ENCODE data around the gene DRD3.

The DRD3 gene

DNA sequence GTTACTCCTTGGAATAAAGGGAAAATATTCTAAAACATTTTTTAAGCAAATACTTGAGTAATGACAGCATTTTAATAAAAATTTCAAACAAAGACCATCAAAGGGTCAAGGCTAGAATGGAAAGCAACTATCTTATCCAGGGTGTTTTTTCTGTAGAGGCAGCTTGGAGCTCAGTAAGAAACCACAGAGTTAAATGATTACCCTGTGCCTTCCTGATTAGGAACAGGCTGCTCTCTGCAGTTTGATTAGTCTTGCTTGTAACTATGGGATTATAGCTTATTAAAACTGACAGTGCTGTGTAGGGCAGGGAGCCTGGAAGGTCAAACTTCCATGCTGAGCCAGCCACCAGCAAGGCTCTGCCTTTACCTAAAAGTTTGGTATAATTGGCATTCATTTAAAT is 89.2 kb downstream of the DRD3 start:
- DNase-seq = no peak
- in situ Hi-C loops (cut with MboI; ENCODE audit: low pct_unique_long_range_greater_than_20kb, low sequenced_read_pairs) = no loop called here

DNA sequence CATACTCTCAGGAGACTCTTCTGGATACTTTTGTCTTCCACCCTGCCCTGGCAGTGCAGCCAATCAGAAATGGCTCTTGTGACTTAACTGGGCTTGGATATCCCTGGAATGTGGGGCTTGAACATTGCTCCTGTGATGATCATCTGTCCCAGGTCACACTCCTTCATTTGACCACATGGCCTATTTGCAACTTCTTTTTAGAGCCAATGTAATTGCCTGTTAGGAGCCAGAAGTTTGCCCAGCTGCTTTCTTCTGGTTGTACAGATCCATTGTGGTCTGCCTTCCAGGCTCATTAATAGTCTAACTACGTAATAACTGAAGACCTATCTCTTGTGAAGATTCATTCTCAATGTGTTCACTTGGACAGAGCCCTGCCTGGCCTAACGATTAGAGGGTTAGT is 92.5 kb downstream of the DRD3 start:
- in situ Hi-C loops (cut with MboI; ENCODE audit: low pct_unique_long_range_greater_than_20kb, low sequenced_read_pairs) = no loop called here
- DNase-seq = no peak

DNA sequence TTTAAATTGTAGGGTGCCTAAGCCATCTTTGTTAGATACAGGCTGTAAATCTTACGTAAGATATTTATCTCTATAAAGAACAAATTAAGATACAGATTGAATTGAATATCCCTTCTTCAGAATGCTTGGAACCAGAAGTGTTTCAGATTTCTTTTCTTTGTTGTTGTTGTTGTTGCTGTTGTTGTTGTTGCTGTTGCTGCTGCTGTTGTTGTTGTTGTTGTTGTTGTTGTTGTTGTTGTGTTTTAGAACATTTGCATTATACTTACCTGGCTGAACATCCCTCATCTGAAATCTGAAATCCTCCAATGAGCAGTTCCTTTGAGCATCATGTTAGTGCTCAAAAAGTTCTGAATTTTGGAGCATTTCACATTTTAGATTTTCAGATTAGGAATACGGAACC is 95.7 kb downstream of the DRD3 start:
- in situ Hi-C loops (cut with MboI; ENCODE audit: low pct_unique_long_range_greater_than_20kb, low sequenced_read_pairs) = no loop called here
- DNase-seq = no peak

DNA sequence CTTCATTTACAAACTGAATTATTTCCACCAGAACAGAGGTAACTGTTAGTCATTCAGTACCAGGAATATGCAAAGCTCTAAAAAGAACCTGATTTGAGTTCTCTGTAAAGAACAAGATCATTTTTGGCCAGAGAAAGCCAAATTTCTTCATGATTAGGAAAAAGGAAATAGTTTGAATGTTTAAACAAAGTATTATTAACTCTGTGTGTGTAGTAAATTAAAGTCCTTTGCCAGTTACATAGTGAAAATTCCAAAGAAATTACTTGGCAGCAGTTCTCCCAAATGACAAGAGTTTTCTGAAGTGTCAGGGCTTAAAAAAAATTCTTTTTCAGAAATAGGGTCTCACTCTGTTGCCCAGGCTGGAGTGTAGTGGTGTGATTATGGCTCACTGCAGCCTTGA is 97.8 kb downstream of the DRD3 start:
- in situ Hi-C loops (cut with MboI; ENCODE audit: low pct_unique_long_range_greater_than_20kb, low sequenced_read_pairs) = no loop called here
- no peak for DNase-seq

DNA sequence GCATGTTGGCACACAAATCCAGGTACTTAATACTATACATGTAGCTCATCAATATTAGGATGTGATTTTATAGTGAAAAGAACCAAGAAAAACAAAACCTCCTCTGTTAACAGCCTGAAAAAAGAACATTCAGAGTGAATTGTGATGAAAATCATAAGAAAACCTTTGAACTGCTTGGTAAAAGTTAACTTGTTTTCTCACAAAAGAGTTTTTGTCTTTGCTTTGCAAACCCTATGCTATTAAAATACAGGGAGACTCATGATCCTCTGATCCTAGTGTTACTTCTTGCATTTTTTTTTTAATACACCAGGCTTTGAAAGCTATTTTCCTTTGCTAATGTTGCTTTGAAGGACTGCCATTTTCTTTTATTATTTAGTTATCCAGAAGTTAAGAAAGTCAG is 98.7 kb downstream of the DRD3 start:
- no peak for DNase-seq
- in situ Hi-C loops (cut with MboI; ENCODE audit: low pct_unique_long_range_greater_than_20kb, low sequenced_read_pairs) = no loop called here

DNA sequence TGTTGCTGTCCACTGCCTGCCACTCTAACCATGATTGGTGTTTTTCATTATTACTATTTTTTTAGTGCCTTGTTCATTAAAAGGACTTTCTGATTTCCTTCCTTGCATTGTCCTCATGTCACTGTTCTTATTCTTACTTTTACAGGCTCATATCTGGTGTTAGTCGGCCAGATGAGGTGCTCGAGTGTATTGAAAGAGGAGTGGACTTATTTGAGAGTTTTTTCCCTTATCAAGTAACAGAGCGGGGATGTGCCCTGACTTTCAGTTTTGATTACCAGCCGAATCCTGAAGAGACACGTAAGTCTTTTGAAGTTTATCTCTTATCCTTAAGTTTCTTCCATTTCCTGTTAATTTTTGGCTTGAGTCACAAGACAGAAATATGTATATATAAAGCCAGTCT is 99.1 kb downstream of the DRD3 start:
- in situ Hi-C loops (cut with MboI; ENCODE audit: low pct_unique_long_range_greater_than_20kb, low sequenced_read_pairs) = no loop called here
- no peak for DNase-seq

DNA sequence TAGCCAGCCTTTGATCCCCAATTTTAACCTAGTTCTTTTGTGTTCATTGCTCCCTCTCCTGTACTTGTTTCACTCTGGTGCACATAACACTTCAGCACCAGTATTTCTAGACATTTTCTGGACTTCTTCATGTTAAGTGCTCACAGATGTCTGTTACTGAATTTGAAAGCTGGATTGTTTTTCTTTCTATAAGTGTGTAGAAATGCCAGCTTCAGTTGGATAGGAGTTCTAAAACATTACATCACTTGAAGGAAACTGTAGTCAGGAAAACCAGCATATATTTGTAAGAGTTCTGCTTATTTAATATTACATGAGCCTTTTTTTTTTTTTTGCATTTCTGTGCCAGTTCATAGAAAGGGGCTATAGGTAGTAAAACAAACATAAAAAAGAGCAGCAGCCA is 100.7 kb downstream of the DRD3 start:
- no peak for DNase-seq
- in situ Hi-C loops (cut with MboI; ENCODE audit: low pct_unique_long_range_greater_than_20kb, low sequenced_read_pairs) = no loop called here
